Measurements from ENCODE around the gene FBXO10.
A peak's percentile ranks its signal among the peaks of the same experiment; 100 is the strongest.
"Not testable (repeated sequence)": the region's sequence is repeated elsewhere in the genome, so short reads cannot be mapped to it uniquely, and the experiment has no call there.

FBXO10 gene

DNA sequence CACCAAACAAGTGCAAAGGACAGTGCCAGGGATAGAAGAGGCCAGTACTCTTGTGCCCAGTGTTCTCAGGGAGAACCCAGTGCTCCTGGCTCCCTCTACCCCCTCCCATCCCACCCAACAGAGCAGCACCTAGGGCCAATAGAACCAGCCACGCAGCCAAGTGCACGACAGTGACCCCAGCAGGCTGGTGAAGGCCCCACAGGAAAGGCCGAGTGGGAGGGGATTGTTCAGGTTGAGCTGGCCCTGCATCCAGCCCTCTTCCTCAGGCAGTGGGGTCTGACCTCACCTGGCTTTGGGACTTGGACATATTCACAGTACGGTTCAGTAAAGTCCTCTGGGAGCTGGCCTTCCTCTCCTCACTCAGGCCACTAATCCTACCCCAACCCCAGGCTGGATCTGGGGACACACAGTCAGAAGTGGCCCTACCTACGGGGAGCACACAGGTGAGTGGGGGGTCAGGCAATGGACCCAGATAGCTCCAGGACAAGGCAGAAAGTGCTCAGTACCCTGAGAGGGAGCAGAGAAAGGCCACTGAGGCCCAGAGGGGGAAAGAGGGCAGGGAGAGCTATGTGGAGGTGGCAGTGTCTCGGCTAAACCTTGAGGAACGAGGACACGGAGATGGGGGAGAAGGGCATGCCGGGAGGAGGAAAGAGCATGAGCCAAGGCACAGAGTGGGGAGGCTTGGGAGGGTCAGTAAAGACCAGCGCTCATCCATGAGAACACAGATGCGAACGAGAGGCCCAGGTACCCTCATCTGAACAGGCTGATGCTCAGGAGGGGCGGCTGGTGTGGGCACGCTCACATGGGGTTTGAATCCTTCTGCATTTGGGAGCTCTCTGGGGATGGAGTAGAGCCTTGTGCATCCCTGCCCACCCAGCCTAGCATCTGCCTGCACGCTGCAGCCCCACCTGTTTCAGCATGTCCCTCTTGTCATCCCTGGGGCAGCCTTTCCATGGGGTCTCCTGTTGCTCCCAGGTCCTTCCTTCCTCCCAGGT, 64.9 kb downstream of the FBXO10 start:
- DNase-seq (ENCODE audit: low spot score): no peak

DNA sequence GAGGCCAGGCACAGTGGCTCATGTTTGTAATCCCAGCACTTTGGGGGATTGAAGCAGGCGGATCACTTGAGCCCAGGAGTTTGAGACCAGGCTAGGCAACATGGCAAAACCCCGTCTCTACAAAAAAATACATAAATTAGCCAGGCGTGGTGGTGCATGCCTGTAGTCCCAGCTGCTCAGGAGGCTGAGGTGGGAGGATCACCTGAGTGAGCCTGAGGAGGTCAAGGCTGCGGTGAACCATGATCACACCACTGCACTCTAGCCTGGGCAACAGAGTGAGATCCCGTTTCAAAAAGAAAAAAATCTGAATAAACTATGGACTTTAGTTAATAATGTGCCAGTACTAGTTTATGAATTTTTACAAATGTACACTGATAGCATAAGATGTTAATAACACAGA, 66.1 kb downstream of the FBXO10 start:
- not testable (repeated sequence) for DNase-seq (ENCODE audit: low spot score)

DNA sequence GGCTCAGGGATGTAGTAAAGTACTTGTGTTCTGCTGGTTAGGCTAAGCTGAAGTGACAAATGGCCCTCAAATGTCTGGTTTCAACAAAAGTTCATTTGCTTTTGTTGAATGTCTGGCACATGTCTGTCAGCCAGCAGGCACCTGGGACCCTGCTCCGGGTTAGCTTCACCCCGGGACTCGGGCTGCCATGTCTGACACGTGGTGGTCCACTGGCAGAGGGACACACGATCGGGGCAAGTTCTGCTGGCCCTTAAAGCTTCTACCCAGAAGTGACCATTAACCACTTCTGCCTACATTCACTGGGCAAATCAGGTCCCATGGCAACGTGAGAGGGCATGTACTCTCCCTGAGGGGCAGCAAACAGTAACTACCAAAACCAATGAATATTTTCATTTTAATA, 66.6 kb downstream of the FBXO10 start:
- DNase-seq (ENCODE audit: low spot score): no peak

DNA sequence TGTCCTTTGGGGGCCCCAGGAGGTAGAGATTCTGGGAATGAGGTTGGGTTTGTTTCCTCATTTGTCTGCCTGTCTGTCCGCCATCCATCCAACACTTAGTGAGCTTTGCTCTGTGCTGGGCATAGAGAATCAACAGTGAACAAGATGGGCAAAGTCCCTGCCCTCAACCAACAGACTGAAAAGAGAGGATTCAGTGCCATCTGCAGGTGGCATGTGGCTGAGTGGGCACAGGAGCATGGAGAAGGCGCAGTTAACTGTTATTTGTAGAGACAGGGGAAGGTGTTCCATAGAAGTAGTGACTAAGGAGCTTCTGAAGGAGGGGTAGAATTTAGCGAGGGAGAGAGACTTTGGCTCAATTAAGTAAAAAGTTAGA, 67.4 kb downstream of the FBXO10 start:
- no peak for DNase-seq (ENCODE audit: low spot score)

DNA sequence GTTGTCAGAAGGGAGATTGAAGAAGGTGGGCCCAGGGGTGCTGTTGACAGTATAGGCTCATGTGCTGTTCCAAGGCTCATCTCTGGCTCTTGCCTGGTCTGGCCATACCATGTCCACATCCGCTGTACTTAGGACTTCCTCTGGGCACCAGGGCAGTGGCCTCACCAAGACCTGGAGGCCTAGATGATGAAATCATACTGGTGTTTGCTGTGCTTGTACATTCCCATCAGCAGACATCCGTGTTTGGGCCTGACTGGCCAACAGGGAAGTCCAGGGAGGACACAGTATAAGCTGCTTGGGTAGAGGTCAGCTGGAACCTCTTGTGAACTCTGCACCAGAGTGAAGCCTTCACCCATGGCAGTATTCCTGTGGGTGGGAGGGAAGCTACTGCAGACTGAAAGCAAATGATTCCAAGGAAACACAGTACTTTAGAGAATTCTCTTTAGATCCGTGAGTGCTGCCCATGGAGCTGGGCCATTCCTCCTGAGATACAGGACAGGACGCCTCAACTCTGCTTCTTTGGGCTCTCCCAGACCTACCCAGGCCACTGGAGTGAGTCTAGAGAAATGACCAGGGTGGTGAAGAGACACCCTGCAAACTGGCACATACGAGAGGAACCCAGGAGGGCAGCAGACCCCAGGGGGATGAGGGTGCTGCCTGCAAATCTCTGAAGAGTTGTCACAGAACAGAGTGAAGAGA, 67.9 kb downstream of the FBXO10 start:
- DNase-seq (ENCODE audit: low spot score): no peak

DNA sequence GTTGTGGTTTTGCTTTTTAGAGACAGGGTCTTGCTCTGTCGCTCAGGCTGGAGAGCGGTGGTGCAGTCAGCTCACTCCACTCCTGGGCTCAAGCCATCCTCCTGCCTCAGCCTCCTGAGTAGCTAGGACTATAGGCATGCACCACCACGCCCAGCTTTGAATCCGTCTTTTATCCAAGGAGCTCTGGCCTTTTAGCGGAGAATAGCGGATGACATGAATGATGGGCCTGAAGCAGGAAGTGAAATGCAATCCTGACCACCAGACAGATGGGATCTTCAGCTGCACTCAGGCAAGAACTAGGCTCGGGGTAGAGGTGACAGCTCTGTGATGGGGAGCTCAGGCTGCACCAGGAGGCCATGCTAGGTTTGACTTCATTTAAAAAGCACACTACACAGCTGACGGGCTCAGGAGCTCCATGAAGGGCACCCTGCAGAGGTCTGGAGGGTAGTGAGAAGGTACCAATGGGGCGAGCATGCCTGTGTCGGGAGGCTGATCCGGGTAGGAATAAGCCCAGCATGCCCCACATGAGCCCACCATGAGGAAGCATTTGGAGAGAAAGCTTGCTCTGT, 68.5 kb downstream of the FBXO10 start:
- no peak for DNase-seq (ENCODE audit: low spot score)

DNA sequence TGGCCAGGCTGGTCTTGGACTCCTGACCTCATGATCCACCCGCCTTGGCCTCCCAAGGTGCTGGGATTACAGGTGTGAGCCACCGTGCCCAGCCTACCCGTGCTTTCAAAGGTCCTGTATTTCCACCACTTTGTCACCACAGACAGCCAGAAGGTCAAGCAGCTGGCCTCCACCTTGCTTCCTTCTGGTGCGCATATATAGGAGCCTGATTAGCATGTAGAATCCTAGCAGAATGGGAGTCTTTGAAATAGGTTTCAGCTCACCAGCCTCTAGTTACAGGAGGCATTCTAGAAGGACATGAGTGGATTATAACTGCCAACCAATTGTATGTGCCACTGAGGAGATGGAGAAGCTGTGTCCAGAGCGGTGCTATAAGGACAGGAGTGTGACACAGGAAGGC, 71.6 kb downstream of the FBXO10 start:
- DNase-seq (ENCODE audit: low spot score): no peak

DNA sequence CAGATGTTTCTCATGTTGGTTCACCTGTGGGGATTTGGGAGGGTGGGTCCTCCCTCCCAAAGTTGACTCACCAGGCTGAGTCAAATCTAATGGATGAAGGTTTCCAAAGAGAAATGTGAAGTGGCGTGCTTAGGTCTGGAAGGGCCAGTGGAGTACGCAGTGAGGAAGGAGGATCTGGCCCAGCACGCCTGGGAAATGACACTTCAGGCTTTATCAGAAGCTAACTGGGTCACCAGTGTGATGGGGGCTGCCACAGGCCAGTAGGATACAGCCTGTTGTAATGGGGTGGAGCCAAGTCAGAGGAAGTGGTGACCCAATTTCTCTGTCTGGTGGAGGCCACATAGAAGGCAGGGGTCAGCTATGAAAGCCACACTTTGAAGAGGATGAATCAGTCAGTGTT, 72.4 kb downstream of the FBXO10 start:
- DNase-seq (ENCODE audit: low spot score): no peak

DNA sequence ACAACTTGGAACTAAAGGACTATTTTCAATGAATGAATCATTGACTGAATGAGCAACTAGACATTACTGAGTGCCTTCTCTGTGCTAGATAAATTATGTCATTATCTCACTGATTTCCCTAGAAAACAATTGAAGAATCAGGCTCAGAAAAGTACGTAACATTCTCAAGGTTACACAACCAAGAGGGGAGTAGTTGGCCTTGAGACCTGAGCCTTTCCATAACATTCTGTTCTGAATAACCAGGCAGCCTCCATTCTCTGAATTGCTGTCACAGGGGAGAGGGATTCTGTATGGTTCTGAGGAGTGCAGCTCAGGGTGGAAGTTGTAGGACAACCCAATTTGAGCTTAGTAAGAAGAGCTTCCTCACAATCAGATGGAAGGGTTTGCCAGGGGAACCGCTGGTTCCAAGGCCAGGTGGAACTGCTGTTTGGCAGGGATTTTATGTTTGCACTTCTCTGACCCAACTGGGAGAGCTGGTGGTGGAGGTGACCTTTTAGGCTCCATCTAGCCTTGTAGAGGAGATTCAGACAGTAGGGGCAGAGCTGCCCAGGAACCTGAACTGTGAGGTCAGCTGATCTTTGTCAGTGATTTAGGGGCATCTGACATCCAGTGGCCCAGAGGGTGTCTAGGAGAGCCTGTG, 74.1 kb downstream of the FBXO10 start:
- no peak for DNase-seq (ENCODE audit: low spot score)

DNA sequence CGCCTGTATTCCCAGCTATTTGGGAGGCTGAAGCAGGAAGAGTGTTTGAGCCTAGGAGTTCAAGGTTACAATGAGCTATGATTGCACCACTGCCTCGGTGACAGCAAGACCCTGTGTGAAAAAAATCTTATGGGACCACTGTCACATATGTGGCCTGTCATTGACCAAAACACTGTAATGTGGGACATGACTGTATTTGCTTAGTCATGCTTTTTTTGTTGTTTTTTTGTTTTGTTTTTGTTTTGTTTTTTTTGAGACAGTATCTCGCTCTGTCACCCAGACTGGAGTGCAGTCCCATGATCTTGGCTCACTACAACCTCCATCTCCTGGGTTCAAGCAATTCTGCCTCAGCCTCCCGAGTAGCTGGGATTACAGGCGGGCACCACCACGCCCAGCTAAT, 76.9 kb downstream of the FBXO10 start:
- no peak for DNase-seq (ENCODE audit: low spot score)

DNA sequence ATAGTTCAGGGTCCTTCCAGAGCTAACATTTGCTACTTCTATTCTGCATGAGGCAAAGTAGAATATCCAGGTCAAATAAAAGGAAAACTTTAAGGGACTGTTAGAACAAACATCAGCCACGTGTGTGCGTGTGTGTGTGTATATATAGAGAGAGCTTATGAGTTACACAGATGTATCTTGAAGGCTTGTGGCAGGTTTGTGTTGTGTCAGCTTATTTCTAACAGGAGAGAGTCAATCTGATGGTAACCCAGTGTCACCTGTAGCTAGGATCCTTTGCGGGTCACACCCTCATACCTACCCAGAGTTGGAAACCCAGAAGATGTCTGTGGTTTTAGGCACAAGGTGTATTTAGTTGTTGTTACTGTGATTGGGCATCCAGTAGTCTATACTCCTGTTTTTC, 77.7 kb downstream of the FBXO10 start:
- no peak for DNase-seq (ENCODE audit: low spot score)

DNA sequence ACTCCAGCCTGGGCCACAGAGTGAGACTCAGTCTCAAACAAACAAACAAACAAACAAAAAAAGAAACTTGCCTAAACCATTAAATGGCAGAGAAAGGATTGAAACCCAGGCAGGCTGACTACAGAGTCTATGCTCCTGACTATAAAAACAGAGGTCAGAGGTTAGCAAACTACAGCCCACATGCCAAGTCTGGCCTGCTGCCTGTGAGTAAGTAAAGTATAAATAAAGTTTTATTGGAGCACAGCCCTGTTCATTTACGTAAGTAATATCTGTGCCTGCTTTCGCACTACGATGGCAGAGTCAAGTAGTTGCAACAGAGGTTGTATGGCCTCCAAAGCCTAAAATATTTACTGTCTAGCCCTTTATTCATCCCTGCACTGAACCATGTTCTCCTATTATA, 78.9 kb downstream of the FBXO10 start:
- no peak for DNase-seq (ENCODE audit: low spot score)

DNA sequence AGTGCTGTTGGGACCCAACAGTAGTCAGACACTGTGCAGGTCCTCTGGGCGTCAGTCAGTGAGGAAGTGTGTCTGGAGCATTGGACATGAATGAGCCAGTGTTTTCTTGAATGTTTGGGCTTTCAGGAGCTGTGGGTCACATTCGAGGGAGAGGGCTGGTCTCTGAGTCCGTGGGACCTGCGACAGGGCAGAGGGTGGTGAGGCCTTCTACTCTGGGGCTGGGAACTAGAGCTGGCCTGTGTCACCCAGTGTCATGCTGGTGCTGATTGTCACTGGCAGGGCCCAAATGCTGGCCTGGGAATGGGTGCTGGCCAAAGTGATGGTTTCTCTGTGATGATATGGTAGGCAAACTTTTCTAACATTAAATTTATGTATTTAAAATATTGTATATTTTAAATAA, 80.2 kb downstream of the FBXO10 start:
- no peak for DNase-seq (ENCODE audit: low spot score)

DNA sequence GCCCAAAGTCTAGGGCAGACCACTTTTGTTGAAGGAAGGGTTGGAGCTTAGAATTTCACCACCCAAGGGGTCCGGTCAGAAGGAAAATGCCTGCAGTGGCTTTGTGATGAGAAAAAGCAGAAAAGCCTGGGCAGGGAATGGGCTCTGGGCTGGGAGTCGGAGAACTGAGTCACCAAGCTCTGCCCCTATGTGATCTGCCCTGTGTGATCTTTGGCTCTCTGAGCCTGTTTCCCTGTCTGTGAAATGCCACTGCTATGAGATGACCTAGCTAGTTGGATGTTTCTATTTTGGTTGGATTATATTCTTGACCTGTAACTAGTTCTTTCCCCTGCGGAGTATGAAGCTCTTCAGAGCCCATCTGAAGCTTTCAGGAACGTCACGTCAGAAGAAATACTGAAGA, 80.6 kb downstream of the FBXO10 start:
- DNase-seq (ENCODE audit: low spot score): no peak

DNA sequence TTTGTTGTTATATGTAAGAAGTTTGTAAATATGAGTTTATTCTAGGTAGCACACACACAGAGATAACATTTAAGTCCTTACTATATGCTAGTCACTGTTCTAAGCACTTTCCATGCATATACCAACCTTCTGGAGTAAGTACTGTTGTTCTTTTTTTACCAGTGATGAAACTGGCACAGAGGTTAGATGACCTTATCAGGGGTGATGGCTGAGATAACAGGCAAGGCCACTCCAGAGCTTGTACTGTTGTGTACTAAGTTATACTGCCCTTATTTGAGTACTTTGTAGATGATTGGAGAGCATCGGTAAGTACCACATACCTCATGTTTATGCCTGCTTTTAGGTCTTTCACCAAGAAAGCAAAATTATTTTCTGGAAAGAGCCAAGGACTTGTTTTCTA, 84.2 kb downstream of the FBXO10 start:
- no peak for DNase-seq (ENCODE audit: low spot score)

DNA sequence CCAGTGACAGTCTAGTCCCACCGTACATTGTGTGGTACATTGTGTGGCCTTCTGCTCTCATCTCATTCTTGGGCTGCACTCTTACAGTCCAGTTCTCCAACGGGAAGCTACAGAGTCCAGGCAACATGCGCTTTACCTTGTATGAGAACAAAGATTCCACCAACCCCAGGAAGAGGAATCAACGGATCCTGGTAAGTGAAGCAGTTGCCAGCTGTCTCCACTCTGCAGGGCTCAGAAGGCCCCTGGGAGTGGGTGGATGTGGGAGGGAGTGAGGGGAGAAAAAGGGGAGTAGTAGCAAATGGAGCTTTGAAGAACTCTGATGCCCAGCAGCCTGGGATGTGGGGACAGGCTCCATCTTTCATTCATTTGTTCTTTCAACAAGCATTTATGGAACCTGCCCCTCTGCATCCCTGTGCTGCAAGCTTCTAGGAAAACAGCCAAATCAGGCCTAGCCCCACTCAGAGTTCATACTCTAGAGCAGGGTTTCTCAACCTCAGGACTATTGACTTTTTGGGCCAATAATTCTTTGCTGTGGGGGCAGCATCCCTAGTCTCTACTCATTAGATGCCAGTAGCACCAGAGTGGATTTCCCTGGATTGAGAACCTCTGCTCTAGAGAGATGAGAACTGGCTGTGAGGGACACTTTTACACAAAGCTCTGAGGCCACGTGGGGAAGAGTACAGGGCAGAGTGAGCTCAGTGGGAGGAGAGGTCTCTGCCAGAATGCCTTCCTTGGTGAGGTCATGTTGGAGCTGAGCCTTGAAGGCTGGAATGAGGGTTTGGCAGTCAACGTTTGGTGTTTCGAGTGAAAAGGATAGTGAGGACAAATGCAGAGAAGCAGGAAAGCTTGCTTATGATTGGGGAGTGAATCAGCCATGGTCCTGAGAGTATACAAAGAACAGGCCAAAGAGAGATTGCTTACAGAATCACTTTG, 89.3 kb downstream of the FBXO10 start:
- DNase-seq (ENCODE audit: low spot score): no peak

DNA sequence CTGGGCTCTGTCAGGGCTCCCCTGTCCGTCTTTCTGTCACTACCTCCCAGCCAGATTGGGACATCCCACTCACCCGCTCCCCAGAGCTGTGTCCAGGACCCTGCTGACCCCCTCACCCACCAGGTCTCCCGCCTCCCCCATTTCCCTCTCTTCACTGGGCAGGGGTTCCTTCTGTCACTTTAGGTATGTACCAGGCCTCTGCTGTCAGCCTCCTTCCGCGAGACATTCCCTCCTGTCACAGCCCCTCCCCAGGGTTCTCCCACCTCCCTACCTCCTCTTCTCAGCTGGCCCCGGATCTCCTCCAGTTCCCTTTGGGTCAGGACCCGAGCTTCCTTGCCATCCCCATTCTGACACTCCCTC, 89.9 kb downstream of the FBXO10 start:
- DNase-seq (ENCODE audit: low spot score): no peak

DNA sequence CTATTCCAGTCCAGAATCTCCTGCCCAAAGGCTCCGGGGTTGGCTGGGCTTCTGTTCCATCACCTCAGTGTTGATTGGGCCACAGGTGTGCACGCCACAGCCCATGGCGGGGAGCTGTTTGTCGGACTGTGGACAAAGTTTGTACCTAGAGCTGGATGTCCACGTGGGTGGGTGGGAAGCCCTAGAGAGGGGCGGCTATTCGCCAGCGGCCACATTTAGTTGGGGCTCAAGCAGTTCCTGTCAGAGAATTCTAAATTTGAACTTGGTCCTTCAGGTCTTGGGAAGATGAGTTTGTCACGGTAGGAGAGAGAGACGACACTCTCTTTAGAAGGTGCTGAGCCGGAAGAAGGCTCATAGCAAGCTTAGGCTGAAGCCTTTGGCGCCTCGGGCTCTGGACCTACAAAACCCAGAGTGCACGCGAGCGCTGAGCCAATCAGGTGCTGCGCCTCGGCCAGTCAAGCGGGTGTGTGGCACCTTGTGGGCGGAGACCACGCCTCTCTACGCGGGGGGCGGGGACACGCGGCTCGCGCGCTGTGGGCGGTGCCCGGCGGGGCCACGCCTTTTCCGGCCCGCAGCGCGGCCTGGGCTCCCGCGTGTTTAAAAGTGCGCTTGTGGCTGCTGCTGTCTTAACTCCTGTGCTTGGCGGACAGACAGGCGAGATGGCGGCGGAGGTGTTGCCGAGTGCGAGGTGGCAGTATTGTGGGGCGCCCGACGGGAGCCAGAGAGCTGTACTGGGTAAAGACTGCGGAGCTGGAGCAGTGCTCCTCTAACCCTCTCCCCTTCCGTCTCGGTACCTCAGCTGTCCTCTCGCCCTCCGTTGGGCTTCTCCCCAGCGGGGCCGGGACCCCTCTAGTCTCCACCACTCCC, 90.6 kb downstream of the FBXO10 start, which contains the start of gene POLR1E:
POLR1E (plus strand) TSS at position 560 of the 867 bp plus-strand sequence; CDS start at position 660, 100 bp downstream.
- peak; percentile 96 for DNase-seq (ENCODE audit: low spot score)

DNA sequence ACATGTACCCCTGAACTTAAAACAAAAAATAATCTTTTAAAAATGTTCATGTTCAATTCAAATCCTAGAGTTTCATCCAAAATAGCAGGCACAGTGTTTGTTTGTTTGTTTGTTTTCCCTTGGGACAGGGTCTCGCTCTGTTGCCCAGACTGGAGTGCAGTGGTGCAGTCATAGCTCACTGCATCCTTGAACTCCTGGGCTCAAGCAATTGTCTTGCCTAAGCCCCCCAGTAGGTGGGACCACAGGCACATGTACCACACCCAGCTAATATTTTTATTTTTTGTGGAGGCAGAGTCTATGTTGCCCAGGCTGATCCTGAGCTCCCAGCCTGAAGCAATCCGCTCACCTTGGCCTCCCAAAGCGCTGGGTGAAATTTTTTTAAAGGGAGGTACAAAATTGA, 95.4 kb downstream of the FBXO10 start:
- no peak for DNase-seq (ENCODE audit: low spot score)

DNA sequence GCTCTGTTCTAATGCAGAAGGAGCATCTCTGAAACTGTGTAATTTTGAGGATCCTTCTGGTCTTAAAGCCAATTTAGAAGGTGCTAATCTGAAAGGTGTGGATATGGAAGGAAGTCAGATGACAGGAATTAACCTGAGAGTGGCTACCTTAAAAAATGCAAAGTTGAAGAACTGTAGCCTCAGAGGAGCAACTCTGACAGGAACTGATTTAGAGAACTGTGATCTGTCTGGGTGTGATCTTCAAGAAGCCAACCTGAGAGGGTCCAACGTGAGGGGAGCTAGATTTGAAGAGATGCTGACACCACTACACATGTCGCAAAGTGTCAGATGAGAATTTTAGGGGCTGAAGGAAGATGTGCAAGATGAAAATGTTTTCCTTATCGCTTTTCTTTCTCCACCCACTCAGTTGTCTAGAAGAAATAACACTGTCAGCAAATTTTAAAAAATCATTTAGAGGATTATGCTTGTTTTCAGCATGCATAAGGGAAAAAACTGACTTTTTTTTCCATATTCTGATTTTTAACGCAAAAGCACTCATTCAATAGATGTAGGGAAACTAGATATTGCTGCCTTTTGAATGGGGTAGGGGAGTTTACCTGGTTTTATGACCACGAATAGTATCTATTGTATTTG, 98.1 kb downstream of the FBXO10 start:
- not testable (repeated sequence) for DNase-seq (ENCODE audit: low spot score)
